Neural crest cell (in vitro differentiated cells): ENCODE data around the gene RNASE9. TPM values are rescaled to one million over a fixed set of nuclear protein-coding genes. Genes with fewer than 3 reads are reported as not detected.

ENCODE experiments used
- DNase-seq: peaks from one replicate; pipeline ENCODE4 v3.0.0; 2021; ENCODE audit warnings: low read depth, mixed read lengths, low spot score
- H3K27ac Mint-ChIP-seq: one replicate; pipeline ENCODE4 v1.8.0; 2021; ENCODE audit warnings: mild to moderate bottlenecking, mixed read lengths; ENCODE audit not compliant: unreplicated experiment
- H3K27me3 Mint-ChIP-seq: 2 replicates; pipeline ENCODE4 v1.8.0; 2021; ENCODE audit warnings: low read depth, mild to moderate bottlenecking, mixed read lengths
- H3K36me3 Mint-ChIP-seq: 2 replicates; pipeline ENCODE4 v1.8.0; 2021; ENCODE audit warnings: low read depth, mild to moderate bottlenecking, mixed read lengths
- H3K4me1 Mint-ChIP-seq: 2 replicates; pipeline ENCODE4 v1.8.0; 2021; ENCODE audit warnings: mixed read lengths
- H3K4me3 Mint-ChIP-seq: one replicate; pipeline ENCODE4 v1.8.0; 2021; ENCODE audit warnings: mild to moderate bottlenecking, mixed read lengths
- H3K9me3 Mint-ChIP-seq: 2 replicates; pipeline ENCODE4 v1.8.0; 2021; ENCODE audit warnings: mixed read lengths
- total RNA-seq: library from RNA; stranded (reverse); gene quantifications from 2 replicates; pipeline ENCODE4 v1.2.1, GENCODE V29; 2021
- TF ChIP-seq, protein P1 (sequence below): fragments of 200-600 bp; sonication (generic); conservative IDR thresholded peaks from 2 replicates; pipeline ENCODE4 v1.5.0; 2021; ENCODE audit warnings: antibody characterized with exemption, mild to moderate bottlenecking

Gene RNASE9
- total RNA-seq, 1 donor from 2014 or later, result not detected

DNA sequence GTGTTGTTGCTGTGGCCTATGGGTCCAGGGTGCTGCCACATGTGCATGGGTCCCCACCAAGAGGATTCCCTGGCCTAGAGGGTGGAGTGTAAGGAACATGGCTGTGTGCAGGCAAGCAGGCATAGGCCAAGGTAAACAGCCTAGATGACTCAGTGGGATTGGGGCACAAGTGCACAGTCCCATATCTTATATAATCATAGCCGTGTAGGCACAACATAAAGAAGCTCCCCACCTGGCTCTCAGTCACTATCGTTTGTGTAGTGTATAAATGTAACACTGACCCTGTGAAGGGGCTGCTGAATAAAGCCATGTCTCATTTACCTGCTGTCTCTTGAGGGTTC lies 46.0 kb upstream of the RNASE9 start:
- no peak for DNase-seq
- Mint-ChIP-seq H3K36me3 (no peaks in the 10 kb centered on the region), H3K27me3 (peaks cover 8% of the 10 kb centered on the region), H3K9me3 (no peaks in the 10 kb centered on the region), H3K4me1 (no peaks in the 10 kb centered on the region), H3K27ac (no peak overlapping the region), H3K4me3 (peak overlapping the region; percentile 13)
- TF ChIP-seq, protein P1, sequence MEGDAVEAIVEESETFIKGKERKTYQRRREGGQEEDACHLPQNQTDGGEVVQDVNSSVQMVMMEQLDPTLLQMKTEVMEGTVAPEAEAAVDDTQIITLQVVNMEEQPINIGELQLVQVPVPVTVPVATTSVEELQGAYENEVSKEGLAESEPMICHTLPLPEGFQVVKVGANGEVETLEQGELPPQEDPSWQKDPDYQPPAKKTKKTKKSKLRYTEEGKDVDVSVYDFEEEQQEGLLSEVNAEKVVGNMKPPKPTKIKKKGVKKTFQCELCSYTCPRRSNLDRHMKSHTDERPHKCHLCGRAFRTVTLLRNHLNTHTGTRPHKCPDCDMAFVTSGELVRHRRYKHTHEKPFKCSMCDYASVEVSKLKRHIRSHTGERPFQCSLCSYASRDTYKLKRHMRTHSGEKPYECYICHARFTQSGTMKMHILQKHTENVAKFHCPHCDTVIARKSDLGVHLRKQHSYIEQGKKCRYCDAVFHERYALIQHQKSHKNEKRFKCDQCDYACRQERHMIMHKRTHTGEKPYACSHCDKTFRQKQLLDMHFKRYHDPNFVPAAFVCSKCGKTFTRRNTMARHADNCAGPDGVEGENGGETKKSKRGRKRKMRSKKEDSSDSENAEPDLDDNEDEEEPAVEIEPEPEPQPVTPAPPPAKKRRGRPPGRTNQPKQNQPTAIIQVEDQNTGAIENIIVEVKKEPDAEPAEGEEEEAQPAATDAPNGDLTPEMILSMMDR, result no peak

DNA sequence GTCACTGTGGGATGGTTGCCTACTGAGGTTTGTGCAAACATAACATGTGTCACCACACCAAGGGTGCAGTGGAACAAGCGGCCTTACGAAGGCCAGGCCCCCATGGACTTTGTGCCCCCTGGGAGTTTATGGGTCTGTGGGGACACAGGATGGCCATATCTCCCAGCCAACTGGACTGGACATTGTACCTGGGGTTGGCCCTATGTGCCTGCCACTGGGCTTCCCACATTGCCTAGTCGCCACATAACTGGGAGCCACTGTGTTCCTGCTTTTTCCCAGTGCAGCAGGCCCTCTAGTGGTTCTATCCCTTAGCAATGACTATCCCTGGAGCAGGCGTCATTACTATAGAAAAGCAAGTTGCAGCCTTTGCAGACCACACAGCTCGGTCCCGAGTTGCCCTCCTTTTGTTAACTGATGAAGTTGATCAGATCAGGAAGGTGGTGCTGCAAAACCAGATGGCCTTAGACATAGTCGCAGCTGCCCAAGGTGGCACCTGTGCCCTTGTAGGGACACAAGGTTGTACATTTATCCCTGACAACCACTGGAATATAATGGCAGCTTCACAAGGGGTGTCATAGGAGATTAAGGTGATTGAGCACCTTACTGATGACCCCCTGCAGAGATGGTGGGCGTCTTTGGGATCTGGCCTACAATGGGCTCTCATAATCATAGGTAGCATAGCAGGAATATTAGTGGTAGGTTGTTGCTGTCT lies 45.5 kb upstream of the RNASE9 start:
- no peak overlapping the region for H3K27ac Mint-ChIP-seq
- no peaks in the 10 kb centered on the region for H3K36me3 Mint-ChIP-seq
- H3K4me1 Mint-ChIP-seq, result no peaks in the 10 kb centered on the region
- H3K9me3 Mint-ChIP-seq, result no peaks in the 10 kb centered on the region
- no peak for DNase-seq
- H3K27me3 Mint-ChIP-seq, result peaks cover 8% of the 10 kb centered on the region
- peak overlapping the region; percentile 61 for H3K4me3 Mint-ChIP-seq
- TF ChIP-seq, protein P1, result peak; percentile 63

DNA sequence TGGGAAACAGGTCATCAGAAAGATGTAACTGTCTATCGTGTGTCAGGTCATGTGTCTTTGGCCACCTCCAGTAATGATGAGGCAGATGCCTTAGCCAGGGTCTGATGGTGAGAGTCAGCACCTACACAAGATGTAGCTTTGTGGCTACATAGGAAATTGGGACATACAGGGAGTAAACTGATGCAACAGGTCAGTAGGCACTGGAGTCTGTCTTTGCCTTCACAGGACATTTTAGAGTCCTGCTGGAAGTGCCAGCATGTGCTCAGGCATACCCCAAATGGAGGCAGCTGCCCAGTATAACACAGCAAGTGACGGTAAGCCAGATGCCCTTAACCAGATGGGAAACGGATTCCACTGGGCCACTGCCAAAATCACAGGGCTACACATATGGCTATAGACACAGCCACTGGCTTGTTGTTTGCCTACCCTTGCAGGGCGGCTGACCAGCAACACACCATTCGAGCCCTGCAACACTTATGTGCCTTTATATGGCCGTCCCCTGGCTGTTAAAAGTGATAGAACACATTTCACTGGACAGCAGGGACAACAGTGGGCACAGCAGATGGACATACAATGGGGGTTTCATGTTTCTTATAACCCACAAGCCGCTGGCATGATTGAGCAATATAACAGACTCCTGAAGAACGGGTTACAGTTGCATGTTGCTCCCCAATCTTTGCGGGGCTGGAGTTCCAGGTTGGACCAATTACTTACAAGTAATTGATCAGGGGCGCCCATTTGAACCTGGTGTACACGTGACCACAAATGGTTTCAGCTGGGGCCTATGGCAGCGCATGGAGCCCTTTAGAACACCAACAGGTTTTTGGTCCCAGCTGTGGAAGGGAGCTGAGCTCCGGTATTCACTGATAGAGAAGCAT lies 43.2 kb upstream of the RNASE9 start:
- Mint-ChIP-seq H3K27me3 (peaks cover 8% of the 10 kb centered on the region), H3K4me1 (no peaks in the 10 kb centered on the region), H3K36me3 (no peaks in the 10 kb centered on the region), H3K27ac (no peak overlapping the region), H3K9me3 (no peaks in the 10 kb centered on the region), H3K4me3 (no peak overlapping the region)
- TF ChIP-seq, protein P1, result no peak
- DNase-seq, result no peak

DNA sequence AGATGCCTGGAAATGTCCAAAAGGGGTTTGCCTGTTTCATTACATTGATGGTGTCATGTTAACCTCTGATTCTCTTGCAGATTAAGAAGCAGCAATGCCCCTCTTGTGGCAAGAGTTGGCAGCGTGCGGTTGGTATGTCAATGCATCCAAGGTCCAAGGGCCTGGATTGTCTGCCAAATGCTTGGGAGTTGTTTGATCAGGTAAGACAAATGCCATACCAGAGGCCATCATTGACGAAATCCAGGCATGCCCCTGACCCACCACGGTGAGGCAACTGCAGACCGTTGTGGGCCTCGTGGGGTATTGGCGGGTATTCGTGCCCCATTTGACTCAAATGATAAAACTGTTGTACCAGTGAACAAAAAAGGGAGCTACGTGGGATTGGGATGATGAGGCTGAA lies 41.7 kb upstream of the RNASE9 start:
- Mint-ChIP-seq H3K27me3 (peaks cover 6% of the 10 kb centered on the region), H3K27ac (no peak overlapping the region), H3K4me3 (no peak overlapping the region), H3K9me3 (no peaks in the 10 kb centered on the region), H3K36me3 (no peaks in the 10 kb centered on the region), H3K4me1 (no peaks in the 10 kb centered on the region)
- DNase-seq, result no peak
- TF ChIP-seq, protein P1, result no peak

DNA sequence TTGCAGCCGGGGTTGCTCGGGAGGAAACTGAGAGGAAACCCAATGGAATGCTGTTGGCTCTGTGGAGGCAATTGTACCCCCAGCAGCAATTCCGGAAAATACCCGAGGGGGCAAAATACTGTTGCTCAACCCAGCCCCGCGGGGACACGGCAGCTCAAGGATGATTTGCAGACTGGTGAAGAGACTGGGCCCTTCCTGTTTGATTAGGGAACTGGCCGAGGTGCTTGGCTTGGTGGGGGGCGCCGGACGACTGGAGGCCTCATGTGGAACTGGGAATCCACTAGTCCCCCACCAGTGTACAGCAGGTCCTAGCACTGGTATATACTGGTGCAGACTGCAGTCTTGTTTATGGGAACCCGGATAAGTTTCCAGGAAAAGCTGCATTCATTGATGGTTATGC lies 40.7 kb upstream of the RNASE9 start:
- TF ChIP-seq, protein P1, result no peak
- H3K9me3 Mint-ChIP-seq, result no peaks in the 10 kb centered on the region
- H3K4me3 Mint-ChIP-seq, result no peak overlapping the region
- peaks cover 2% of the 10 kb centered on the region for H3K27me3 Mint-ChIP-seq
- H3K36me3 Mint-ChIP-seq, result no peaks in the 10 kb centered on the region
- no peak for DNase-seq
- H3K27ac Mint-ChIP-seq, result no peak overlapping the region
- no peaks in the 10 kb centered on the region for H3K4me1 Mint-ChIP-seq
